DMS 273 (cell line): ENCODE data around the gene ARHGAP21.

Experiments
- DNase-seq: peaks from one replicate; lab custom pipeline; 2025; ENCODE audit not compliant: unreplicated experiment; lab: John Stamatoyannopoulos, UW

ARHGAP21 gene

GRCh38 chr10:24723386-24723787 is 300 bp downstream of the ARHGAP21 start:
- DNase-seq: no peak

- DNase-seq: peak; percentile 80
Observed at GRCh38 chr10:24722676-24723385, 856 bp downstream of the ARHGAP21 start.

GRCh38 chr10:24722131-24722675 is 1.5 kb downstream of the ARHGAP21 start:
- DNase-seq: no peak

GRCh38 chr10:24721229-24722106 is 2.2 kb downstream of the ARHGAP21 start:
- peak; percentile 49 for DNase-seq

- DNase-seq: no peak
Observed at GRCh38 chr10:24720096-24720495, 3.6 kb downstream of the ARHGAP21 start.

- no peak for DNase-seq
Observed at GRCh38 chr10:24718031-24718855, 5.4 kb downstream of the ARHGAP21 start.

- DNase-seq: peak; percentile 84
Observed at GRCh38 chr10:24716295-24716694, 7.4 kb downstream of the ARHGAP21 start.

GRCh38 chr10:24715246-24715769 is 8.4 kb downstream of the ARHGAP21 start:
- peak; percentile 14 for DNase-seq

GRCh38 chr10:24713086-24713485 is 10.6 kb downstream of the ARHGAP21 start:
- DNase-seq: peak; percentile 29

GRCh38 chr10:24711465-24711864 is 12.2 kb downstream of the ARHGAP21 start:
- DNase-seq: no peak

- DNase-seq: no peak
Observed at GRCh38 chr10:24708081-24708480, 15.6 kb downstream of the ARHGAP21 start.

- DNase-seq: no peak
Observed at GRCh38 chr10:24707445-24707844, 16.2 kb downstream of the ARHGAP21 start.

- peak; percentile 19 for DNase-seq
Observed at GRCh38 chr10:24706479-24707118, 17.1 kb downstream of the ARHGAP21 start.

- no peak for DNase-seq
Observed at GRCh38 chr10:24703700-24704099, 20.0 kb downstream of the ARHGAP21 start.

- no peak for DNase-seq
Observed at GRCh38 chr10:24701447-24701846, 22.2 kb downstream of the ARHGAP21 start.

- DNase-seq: no peak
Observed at GRCh38 chr10:24700948-24701347, 22.7 kb downstream of the ARHGAP21 start.

GRCh38 chr10:24698270-24698669 is 25.4 kb downstream of the ARHGAP21 start:
- no peak for DNase-seq

- no peak for DNase-seq
Observed at GRCh38 chr10:24697080-24697479, 26.6 kb downstream of the ARHGAP21 start.

- peak; percentile 66 for DNase-seq
Observed at GRCh38 chr10:24695452-24695851, 28.2 kb downstream of the ARHGAP21 start.

GRCh38 chr10:24694086-24694485 is 29.6 kb downstream of the ARHGAP21 start:
- no peak for DNase-seq
